SK-N-MC (cell line): ENCODE results near the gene BYSL.

Experiments used
- EZH2 ChIP-seq: fragments of 200-600 bp; sonication (generic); IDR thresholded peaks from one replicate; pipeline ENCODE4 v1.6.1; 2017; ENCODE audit warnings: antibody characterized with exemption
- FOXP2 ChIP-seq: optimal IDR thresholded peaks from 2 replicates; pipeline ENCODE3; 2011; ENCODE audit warnings: mild to moderate bottlenecking, moderate library complexity; ENCODE audit not compliant: insufficient read depth; ENCODE audit errors: extremely low read length, control extremely low read depth
- POLR2AphosphoS5 ChIP-seq: IDR thresholded peaks from 2 replicates; pipeline ENCODE4 v1.6.1; 2012; ENCODE audit warnings: mild to moderate bottlenecking, low read depth, low read length, borderline replicate concordance

DNA sequence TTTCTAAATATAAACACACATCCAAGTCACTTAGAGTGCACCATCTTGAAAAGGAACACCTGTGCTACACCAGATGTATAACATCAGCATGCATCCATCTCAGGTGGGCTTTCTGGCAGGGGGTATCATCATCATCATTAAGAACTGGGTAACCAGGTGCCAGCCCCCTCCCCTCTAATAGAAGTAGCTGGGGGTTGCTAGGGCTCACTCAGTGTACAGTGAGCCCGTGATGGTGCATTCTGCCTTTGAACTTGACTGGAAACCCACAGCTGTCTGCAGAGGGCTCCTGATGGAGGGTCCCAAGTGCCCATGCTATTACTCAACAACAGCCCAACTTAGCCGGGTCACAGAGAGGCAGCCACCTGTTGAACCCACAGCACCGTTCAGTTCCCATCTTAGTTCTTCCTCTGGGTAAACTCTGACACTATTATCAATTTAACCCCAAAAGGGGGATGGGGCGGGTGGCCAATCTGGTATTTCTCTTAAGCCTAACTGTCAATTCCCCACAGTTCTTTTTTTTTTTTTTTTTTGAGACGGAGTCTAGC lies 53.1 kb downstream of the BYSL start:
- no peak for TF ChIP-seq EZH2
- TF ChIP-seq POLR2AphosphoS5: no peak
- TF ChIP-seq FOXP2: no peak
